ENCODE measurements around the gene KITLG. TPM values are rescaled to one million over a fixed set of nuclear protein-coding genes. Genes with fewer than 3 reads are reported as not detected.

KITLG gene
- total and polyA plus RNA-seq, 2 experiments from 2014 or later, result 3.1 to 10.7 TPM

GRCh38 chr12:88600272-88600671, 20.0 kb upstream of the KITLG start (continued):
- TF ChIP-seq, protein P1, sequence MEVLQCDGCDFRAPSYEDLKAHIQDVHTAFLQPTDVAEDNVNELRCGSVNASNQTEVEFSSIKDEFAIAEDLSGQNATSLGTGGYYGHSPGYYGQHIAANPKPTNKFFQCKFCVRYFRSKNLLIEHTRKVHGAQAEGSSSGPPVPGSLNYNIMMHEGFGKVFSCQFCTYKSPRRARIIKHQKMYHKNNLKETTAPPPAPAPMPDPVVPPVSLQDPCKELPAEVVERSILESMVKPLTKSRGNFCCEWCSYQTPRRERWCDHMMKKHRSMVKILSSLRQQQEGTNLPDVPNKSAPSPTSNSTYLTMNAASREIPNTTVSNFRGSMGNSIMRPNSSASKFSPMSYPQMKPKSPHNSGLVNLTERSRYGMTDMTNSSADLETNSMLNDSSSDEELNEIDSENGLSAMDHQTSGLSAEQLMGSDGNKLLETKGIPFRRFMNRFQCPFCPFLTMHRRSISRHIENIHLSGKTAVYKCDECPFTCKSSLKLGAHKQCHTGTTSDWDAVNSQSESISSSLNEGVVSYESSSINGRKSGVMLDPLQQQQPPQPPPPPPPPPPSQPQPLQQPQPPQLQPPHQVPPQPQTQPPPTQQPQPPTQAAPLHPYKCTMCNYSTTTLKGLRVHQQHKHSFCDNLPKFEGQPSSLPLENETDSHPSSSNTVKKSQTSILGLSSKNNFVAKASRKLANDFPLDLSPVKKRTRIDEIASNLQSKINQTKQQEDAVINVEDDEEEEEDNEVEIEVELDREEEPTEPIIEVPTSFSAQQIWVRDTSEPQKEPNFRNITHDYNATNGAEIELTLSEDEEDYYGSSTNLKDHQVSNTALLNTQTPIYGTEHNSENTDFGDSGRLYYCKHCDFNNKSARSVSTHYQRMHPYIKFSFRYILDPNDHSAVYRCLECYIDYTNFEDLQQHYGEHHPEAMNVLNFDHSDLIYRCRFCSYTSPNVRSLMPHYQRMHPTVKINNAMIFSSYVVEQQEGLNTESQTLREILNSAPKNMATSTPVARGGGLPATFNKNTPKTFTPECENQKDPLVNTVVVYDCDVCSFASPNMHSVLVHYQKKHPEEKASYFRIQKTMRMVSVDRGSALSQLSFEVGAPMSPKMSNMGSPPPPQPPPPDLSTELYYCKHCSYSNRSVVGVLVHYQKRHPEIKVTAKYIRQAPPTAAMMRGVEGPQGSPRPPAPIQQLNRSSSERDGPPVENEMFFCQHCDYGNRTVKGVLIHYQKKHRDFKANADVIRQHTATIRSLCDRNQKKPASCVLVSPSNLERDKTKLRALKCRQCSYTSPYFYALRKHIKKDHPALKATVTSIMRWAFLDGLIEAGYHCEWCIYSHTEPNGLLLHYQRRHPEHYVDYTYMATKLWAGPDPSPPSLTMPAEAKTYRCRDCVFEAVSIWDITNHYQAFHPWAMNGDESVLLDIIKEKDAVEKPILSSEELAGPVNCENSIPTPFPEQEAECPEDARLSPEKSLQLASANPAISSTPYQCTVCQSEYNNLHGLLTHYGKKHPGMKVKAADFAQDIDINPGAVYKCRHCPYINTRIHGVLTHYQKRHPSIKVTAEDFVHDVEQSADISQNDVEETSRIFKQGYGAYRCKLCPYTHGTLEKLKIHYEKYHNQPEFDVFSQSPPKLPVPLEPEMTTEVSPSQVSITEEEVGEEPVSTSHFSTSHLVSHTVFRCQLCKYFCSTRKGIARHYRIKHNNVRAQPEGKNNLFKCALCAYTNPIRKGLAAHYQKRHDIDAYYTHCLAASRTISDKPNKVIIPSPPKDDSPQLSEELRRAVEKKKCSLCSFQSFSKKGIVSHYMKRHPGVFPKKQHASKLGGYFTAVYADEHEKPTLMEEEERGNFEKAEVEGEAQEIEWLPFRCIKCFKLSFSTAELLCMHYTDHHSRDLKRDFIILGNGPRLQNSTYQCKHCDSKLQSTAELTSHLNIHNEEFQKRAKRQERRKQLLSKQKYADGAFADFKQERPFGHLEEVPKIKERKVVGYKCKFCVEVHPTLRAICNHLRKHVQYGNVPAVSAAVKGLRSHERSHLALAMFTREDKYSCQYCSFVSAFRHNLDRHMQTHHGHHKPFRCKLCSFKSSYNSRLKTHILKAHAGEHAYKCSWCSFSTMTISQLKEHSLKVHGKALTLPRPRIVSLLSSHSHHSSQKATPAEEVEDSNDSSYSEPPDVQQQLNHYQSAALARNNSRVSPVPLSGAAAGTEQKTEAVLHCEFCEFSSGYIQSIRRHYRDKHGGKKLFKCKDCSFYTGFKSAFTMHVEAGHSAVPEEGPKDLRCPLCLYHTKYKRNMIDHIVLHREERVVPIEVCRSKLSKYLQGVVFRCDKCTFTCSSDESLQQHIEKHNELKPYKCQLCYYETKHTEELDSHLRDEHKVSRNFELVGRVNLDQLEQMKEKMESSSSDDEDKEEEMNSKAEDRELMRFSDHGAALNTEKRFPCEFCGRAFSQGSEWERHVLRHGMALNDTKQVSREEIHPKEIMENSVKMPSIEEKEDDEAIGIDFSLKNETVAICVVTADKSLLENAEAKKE (CRISPR knock-in tag; IDR thresholded peaks at IDR 0.05), result no peak
- no peak for TF ChIP-seq ZNF331 (CRISPR knock-in tag; IDR thresholded peaks at IDR 0.05; ENCODE audit: low read depth)
- TF ChIP-seq, protein P2, sequence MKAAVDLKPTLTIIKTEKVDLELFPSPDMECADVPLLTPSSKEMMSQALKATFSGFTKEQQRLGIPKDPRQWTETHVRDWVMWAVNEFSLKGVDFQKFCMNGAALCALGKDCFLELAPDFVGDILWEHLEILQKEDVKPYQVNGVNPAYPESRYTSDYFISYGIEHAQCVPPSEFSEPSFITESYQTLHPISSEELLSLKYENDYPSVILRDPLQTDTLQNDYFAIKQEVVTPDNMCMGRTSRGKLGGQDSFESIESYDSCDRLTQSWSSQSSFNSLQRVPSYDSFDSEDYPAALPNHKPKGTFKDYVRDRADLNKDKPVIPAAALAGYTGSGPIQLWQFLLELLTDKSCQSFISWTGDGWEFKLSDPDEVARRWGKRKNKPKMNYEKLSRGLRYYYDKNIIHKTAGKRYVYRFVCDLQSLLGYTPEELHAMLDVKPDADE (IDR thresholded peaks at IDR 0.05), result no peak

GRCh38 chr12:88597365-88597764, 17.1 kb upstream of the KITLG start:
- Histone ChIP-seq H3K4me1 (ENCODE audit: insufficient read depth) (no peaks in the 10 kb centered on the region), H3K4me3 (no peak overlapping the region), H3K36me3 (ENCODE audit: insufficient read depth) (no peaks in the 10 kb centered on the region), H3K9me2 (ENCODE audit: insufficient read depth) (0 out of 2 replicates have a peak, but pooled peaks cover 7% of the 10 kb centered on the region), H3K79me2 (replicated peaks; ENCODE audit: insufficient read depth) (no peaks in the 10 kb centered on the region), H3K27ac (ENCODE audit: low read depth) (no peak overlapping the region), H3F3A (replicated peaks; ENCODE audit: low read depth) (no peaks in the 10 kb centered on the region), H2AFZ (no peak overlapping the region), H3K4me2 (no peak overlapping the region), H3K27me3 (ENCODE audit: insufficient read depth) (no peaks in the 10 kb centered on the region), H4K20me1 (replicated peaks; ENCODE audit: insufficient read depth) (no peaks in the 10 kb centered on the region)
- peaks cover 1% of the 10 kb centered on the region for H3K27me3 Mint-ChIP-seq (ENCODE audit: insufficient read depth, low read depth, poor library complexity)
- no peak overlapping the region for H3K4me3 Mint-ChIP-seq
- H3K4me1 Mint-ChIP-seq, result no peaks in the 10 kb centered on the region
- no peak for ATAC-seq
- H3K36me3 Mint-ChIP-seq (ENCODE audit: low read depth), result no peaks in the 10 kb centered on the region; the same call in 2 of the 3 replicates
- H3K27ac Mint-ChIP-seq, result no peak overlapping the region
- no peak for DNase-seq (ENCODE audit: low spot score)
- H3K9me3 Mint-ChIP-seq, result no peaks in the 10 kb centered on the region; the same call in 2 of the 3 replicates
- no peak for TF ChIP-seq STAT1 (IDR thresholded peaks at IDR 0.05; ENCODE audit: unreplicated experiment)
- TF ChIP-seq, protein P3, sequence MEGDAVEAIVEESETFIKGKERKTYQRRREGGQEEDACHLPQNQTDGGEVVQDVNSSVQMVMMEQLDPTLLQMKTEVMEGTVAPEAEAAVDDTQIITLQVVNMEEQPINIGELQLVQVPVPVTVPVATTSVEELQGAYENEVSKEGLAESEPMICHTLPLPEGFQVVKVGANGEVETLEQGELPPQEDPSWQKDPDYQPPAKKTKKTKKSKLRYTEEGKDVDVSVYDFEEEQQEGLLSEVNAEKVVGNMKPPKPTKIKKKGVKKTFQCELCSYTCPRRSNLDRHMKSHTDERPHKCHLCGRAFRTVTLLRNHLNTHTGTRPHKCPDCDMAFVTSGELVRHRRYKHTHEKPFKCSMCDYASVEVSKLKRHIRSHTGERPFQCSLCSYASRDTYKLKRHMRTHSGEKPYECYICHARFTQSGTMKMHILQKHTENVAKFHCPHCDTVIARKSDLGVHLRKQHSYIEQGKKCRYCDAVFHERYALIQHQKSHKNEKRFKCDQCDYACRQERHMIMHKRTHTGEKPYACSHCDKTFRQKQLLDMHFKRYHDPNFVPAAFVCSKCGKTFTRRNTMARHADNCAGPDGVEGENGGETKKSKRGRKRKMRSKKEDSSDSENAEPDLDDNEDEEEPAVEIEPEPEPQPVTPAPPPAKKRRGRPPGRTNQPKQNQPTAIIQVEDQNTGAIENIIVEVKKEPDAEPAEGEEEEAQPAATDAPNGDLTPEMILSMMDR (conservative IDR thresholded peaks at IDR 0.05; ENCODE audit: low read depth in 2 of 2), result no peak
- no peak for TF ChIP-seq REST (IDR thresholded peaks at IDR 0.05; ENCODE audit: unreplicated experiment)
- TF ChIP-seq EZH2phosphoT487 (IDR thresholded peaks at IDR 0.05; ENCODE audit: unreplicated experiment), result no peak

Data from GM23338 (cell line).